ENCODE measurements around the gene GDI1.

DNA sequence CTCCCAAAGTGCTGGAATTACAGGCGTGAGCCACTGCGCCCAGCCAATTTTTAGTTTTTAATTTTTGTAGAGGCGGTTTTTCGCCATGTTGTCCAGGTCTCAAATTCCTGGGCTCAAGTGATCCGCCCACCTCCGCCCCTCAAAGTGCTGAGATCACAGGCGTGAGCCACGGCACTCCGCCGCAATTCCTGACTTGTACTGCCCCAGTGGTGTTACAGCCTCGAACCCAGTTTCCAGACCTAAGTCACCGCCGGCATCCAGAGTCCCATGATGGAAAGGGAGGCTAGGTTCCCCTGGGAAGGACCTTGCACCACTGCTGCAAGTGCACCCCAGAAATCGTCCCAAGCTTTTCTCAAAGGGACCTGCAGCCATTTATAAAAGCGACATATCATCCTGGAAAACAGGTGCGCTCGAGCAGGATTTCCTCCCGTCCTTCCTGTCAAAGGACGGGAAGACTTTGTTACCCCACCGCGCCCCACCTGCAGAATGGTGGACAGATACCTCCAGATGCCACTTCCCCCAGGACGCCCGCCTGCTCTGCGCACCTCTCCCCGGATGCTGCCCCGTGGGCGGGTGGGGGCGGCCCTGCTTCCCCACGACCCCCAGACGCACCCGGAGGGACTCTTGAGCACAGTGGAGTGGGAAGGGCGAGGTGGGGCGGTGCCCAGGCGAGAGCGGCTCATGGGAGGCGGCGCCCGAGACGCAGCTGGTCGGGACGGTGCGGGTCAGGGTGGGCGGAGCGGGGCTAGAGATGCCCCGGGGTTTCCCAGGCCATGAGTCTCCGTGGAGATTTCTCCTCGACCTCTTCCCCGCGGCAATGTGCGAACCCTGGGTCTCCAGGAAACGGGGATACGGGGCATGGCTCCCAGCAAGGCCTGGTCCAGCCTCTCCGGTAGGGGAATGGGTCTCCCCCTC, 39.7 kb upstream of the GDI1 start:
- TF ChIP-seq, protein P1, sequence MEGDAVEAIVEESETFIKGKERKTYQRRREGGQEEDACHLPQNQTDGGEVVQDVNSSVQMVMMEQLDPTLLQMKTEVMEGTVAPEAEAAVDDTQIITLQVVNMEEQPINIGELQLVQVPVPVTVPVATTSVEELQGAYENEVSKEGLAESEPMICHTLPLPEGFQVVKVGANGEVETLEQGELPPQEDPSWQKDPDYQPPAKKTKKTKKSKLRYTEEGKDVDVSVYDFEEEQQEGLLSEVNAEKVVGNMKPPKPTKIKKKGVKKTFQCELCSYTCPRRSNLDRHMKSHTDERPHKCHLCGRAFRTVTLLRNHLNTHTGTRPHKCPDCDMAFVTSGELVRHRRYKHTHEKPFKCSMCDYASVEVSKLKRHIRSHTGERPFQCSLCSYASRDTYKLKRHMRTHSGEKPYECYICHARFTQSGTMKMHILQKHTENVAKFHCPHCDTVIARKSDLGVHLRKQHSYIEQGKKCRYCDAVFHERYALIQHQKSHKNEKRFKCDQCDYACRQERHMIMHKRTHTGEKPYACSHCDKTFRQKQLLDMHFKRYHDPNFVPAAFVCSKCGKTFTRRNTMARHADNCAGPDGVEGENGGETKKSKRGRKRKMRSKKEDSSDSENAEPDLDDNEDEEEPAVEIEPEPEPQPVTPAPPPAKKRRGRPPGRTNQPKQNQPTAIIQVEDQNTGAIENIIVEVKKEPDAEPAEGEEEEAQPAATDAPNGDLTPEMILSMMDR (IDR thresholded peaks at IDR 0.05) = no peak
- peak in 1 of 2 donors; percentile 36 for TF ChIP-seq POLR2A (IDR thresholded peaks at IDR 0.05)

All from Peyer's patch (tissue), 4 donors.